ENCODE data around the gene RUNX1.

- TF ChIP-seq CTCF (IDR thresholded peaks at IDR 0.05) (no peak), POLR2A (IDR thresholded peaks at IDR 0.05) (no peak)
Measured at GRCh38 chr21:34979383-34979782, 69.7 kb downstream of the RUNX1 start.

All from right lobe of liver (tissue), 4 donors.